MM.1S (cell line): ENCODE results near the gene KCTD15.

Experiments used
- EZH2 ChIP-seq: fragments of 300-600 bp; sonication (generic); optimal IDR thresholded peaks from 2 replicates; pipeline ENCODE3; 2017; ENCODE audit warnings: low read depth, mild to moderate bottlenecking, antibody characterized with exemption, low read length, mixed read lengths
- EZH2phosphoT487 ChIP-seq: fragments of 300-600 bp; sonication (generic); IDR thresholded peaks from 2 replicates; pipeline ENCODE4 v1.6.1; 2018; ENCODE audit warnings: antibody characterized with exemption, low read length
- TF ChIP-seq, protein P1 (sequence below): fragments of 300-600 bp; sonication (generic); IDR thresholded peaks from 2 replicates; pipeline ENCODE4 v1.5.1; 2016; ENCODE audit warnings: antibody characterized with exemption, low read length, mixed read lengths

DNA sequence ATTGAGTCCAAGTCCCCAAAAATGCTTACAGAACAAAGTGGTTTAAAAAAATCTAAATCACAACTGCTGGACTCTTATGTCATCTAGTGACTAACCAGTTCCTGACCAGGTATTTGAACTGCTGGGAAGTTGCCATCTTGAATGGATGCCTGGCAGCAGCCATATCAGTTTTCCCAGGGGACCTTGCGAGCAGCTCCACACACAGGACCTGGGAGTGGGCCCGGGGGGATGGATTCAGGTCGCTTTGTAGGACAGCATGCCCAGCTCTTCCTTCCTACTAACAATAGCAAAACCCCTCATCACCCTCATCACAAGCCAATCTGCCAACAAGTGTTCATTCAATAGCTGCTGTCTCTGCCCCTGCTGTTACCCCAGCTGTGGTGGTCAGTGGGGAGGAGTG, 65.3 kb downstream of the KCTD15 start:
- TF ChIP-seq, protein P1, sequence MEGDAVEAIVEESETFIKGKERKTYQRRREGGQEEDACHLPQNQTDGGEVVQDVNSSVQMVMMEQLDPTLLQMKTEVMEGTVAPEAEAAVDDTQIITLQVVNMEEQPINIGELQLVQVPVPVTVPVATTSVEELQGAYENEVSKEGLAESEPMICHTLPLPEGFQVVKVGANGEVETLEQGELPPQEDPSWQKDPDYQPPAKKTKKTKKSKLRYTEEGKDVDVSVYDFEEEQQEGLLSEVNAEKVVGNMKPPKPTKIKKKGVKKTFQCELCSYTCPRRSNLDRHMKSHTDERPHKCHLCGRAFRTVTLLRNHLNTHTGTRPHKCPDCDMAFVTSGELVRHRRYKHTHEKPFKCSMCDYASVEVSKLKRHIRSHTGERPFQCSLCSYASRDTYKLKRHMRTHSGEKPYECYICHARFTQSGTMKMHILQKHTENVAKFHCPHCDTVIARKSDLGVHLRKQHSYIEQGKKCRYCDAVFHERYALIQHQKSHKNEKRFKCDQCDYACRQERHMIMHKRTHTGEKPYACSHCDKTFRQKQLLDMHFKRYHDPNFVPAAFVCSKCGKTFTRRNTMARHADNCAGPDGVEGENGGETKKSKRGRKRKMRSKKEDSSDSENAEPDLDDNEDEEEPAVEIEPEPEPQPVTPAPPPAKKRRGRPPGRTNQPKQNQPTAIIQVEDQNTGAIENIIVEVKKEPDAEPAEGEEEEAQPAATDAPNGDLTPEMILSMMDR: no peak
- TF ChIP-seq EZH2phosphoT487: no peak
- no peak for TF ChIP-seq EZH2
